Mucosa of descending colon (tissue), 3 donors: Measurements from ENCODE around the gene GET4. TPM values are rescaled to one million over a fixed set of nuclear protein-coding genes. Genes with fewer than 3 reads are reported as not detected.

Experiments used
- ATAC-seq: fragments of 200-7000 bp; cut with Tn5 transposase; one replicate; pipeline ENCODE4 v1.9.1; 2020; ENCODE audit warnings: mild to moderate bottlenecking, moderate library complexity
- DNase-seq, 3 donors: peaks; one replicate each; pipeline ENCODE4 v3.0.0-alpha.2; 2020
- H3K36me3 ChIP-seq: fragments of 200-600 bp; one replicate; pipeline ENCODE4 v1.8.0; 2021; ENCODE audit warnings: low read depth, mild to moderate bottlenecking
- H3K4me1 ChIP-seq: fragments of 200-600 bp; one replicate; pipeline ENCODE4 v1.8.0; 2021; ENCODE audit warnings: low read depth, mild to moderate bottlenecking
- H3K4me3 ChIP-seq: fragments of 200-600 bp; one replicate; pipeline ENCODE4 v1.8.0; 2021; ENCODE audit warnings: mild to moderate bottlenecking
- H3K9me3 ChIP-seq: fragments of 200-600 bp; one replicate; pipeline ENCODE4 v1.8.0; 2021; ENCODE audit warnings: mild to moderate bottlenecking
- CTCF ChIP-seq: fragments of 200-600 bp; IDR thresholded peaks from one replicate; pipeline ENCODE4 v1.8.0; 2022; ENCODE audit warnings: antibody characterized with exemption, mild to moderate bottlenecking
- intact Hi-C, 2 donors: fragments of 100-400 bp; cut with DNase I in 1 of 2; cut with micrococcal nuclease in 1 of 2; formaldehyde crosslinking; loops; one replicate each; pipeline versions ENCODE4 v1.11.0 to v1.11.1; 2022; cut with DNase I, micrococcal nuclease
- total RNA-seq, 3 donors: library from RNA; stranded (reverse); fragmentation: NEBNext Ultra II Directional in 2 of 3; extraction: Animal tissue kit (Norgen Biotek cat#: 25700) in 2 of 3; gene quantifications; one replicate each; pipeline versions ENCODE4 v1.2.1 to v1.2.4, GENCODE V29; 2021 to 2023
- donor health status: DM: no; HTN: no; CAD: no; lungs with moderate emphysema.
- donor health status: DM: no; HTN: no; CAD: no.
- donor health status: DM: no; HTN: yes; CAD: no.

Gene GET4
- total RNA-seq, 3 donors from 2014 or later: 36.9 to 48.8 (median 48.2) TPM

- Histone ChIP-seq H3K4me3 (no peak overlapping the region), H3K9me3 (no peaks in the 10 kb centered on the region), H3K4me1 (peaks cover under 1% of the 10 kb centered on the region), H3K36me3 (peaks cover 18% of the 10 kb centered on the region)
- intact Hi-C loops: no loop called here
- ATAC-seq (peak; percentile 9), DNase-seq (no peak)
- no peak for TF ChIP-seq CTCF
Observed at GRCh38 chr7:855686-856369, 20.5 kb upstream of the GET4 start.

- peaks cover 18% of the 10 kb centered on the region for H3K36me3 ChIP-seq
Observed at GRCh38 chr7:856444-857095, 19.8 kb upstream of the GET4 start.

GRCh38 chr7:857661-858060 lies 18.7 kb upstream of the GET4 start:
- H3K36me3 ChIP-seq: peaks cover 21% of the 10 kb centered on the region
- ATAC-seq: no peak
- no peaks in the 10 kb centered on the region for H3K9me3 ChIP-seq
- intact Hi-C loops: no loop called here
- peaks cover 11% of the 10 kb centered on the region for H3K4me1 ChIP-seq
- DNase-seq: no peak
- no peak overlapping the region for H3K4me3 ChIP-seq
- no peak for TF ChIP-seq CTCF

More at GRCh38 chr7:856444-857095, 19.8 kb upstream of the GET4 start:
- Histone ChIP-seq H3K4me1 (peaks cover 8% of the 10 kb centered on the region), H3K9me3 (no peaks in the 10 kb centered on the region), H3K4me3 (no peak overlapping the region)
- TF ChIP-seq CTCF: no peak
- DNase-seq (peak in 1 of 3 donors; percentile 44), ATAC-seq (no peak)
- intact Hi-C loops: no loop called here

GRCh38 chr7:859359-860030 lies 16.9 kb upstream of the GET4 start:
- intact Hi-C loops: loop anchor here in 1 of 2 donors (10.0 kb wide), 1 partner anchor 75 kb away; no protein-coding TSS in a partner anchor
- peaks cover 11% of the 10 kb centered on the region for H3K36me3 ChIP-seq
- no peaks in the 10 kb centered on the region for H3K9me3 ChIP-seq
- ATAC-seq (no peak), DNase-seq (no peak)
- H3K4me3 ChIP-seq: no peak overlapping the region
- H3K4me1 ChIP-seq: peaks cover 11% of the 10 kb centered on the region
- no peak for TF ChIP-seq CTCF

- ATAC-seq: no peak
- Histone ChIP-seq H3K36me3 (peaks cover 9% of the 10 kb centered on the region), H3K4me3 (no peak overlapping the region), H3K4me1 (peaks cover 11% of the 10 kb centered on the region), H3K9me3 (no peaks in the 10 kb centered on the region)
- DNase-seq: no peak
- intact Hi-C loops: loop anchor here in 1 of 2 donors (10.0 kb wide), 1 partner anchor 75 kb away; no protein-coding TSS in a partner anchor
- no peak for TF ChIP-seq CTCF
Observed at GRCh38 chr7:860149-860548, 16.2 kb upstream of the GET4 start.
